Measurements from ENCODE around the gene PPP4R3A. TPM values are rescaled to one million over a fixed set of nuclear protein-coding genes. Genes with fewer than 3 reads are reported as not detected.

PPP4R3A gene
- total and polyA plus RNA-seq, 2 experiments from 2014 or later: 53.5 to 94.9 TPM

DNA sequence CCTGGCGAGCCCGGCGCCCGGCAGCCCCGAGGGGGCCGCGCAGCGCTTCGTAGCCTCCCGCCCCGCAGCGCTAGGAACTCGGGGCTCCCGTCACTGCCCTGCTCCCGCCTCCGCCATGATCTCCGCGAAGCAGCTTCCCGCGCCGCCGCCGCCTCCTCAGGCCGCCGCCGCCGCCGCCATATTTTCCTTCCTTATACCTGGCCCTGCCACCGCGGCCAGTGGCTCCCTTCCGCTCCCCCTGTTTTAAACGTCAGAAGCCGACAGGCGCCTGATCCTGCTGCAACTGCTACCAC lies 286 bp downstream of the PPP4R3A start:
- H3K4me3 ChIP-seq: peak overlapping the region; percentile 83
- TF ChIP-seq, protein P1, sequence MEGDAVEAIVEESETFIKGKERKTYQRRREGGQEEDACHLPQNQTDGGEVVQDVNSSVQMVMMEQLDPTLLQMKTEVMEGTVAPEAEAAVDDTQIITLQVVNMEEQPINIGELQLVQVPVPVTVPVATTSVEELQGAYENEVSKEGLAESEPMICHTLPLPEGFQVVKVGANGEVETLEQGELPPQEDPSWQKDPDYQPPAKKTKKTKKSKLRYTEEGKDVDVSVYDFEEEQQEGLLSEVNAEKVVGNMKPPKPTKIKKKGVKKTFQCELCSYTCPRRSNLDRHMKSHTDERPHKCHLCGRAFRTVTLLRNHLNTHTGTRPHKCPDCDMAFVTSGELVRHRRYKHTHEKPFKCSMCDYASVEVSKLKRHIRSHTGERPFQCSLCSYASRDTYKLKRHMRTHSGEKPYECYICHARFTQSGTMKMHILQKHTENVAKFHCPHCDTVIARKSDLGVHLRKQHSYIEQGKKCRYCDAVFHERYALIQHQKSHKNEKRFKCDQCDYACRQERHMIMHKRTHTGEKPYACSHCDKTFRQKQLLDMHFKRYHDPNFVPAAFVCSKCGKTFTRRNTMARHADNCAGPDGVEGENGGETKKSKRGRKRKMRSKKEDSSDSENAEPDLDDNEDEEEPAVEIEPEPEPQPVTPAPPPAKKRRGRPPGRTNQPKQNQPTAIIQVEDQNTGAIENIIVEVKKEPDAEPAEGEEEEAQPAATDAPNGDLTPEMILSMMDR (IDR thresholded peaks at IDR 0.05; ENCODE audit: low read depth, low read length): no peak
- DNase-seq (ENCODE audit: low read depth in 1 of 2, low spot score in 1 of 2): no peak
- peaks cover 6% of the 10 kb centered on the region for H3K36me3 ChIP-seq
- H3K4me1 ChIP-seq (ENCODE audit: low read depth): peaks cover 5% of the 10 kb centered on the region
- peak overlapping the region; percentile 97 for H3K27ac ChIP-seq
- H3K9me3 ChIP-seq (ENCODE audit: low read depth): no peaks in the 10 kb centered on the region
- H3K27me3 ChIP-seq: no peaks in the 10 kb centered on the region

DNA sequence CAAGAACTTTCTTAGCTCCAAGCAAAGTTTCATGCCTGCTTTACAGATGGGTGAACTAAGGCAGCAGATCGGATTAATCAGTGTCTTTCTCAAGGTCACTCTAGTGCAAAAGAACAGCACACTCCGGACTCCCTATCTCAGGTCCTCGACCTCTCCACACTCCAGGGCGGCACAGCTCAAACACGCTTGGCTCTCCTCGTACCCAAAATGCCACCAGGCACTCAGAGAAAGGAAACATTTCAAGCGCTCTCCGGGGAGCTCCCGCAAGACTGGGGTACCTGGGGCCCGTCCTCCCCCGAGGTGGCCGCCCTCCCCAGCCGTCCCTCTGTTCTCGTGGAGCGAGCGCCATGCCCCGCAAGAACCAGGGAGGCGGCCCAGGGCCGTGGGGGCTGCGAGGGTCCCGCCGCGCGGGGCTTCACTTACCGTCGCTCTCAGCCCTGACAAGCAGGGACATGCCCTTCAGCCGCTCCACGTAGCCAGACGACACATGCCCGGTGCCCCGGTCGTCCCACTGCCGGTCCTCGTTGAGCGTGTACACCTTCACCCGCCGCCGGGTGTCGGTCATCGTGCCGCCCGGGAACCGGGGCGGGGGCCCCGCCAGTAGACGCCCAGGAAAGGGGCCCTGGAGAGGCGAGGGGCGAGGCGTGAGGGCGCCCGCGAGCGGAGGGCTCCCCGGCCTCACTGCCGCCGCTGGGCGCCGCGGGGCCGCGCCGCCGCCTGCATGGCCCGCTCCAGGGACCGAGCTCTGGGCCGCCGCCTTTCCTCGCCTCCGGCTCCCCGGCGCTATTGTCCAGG lies 830 bp downstream of the PPP4R3A start:
- TF ChIP-seq, protein P1 (IDR thresholded peaks at IDR 0.05; ENCODE audit: low read depth, low read length): no peak
- no peaks in the 10 kb centered on the region for H3K27me3 ChIP-seq
- DNase-seq (ENCODE audit: low read depth in 1 of 2, low spot score in 1 of 2): peak; percentile 13 to 63
- peak overlapping the region; percentile 97 for H3K27ac ChIP-seq
- peak overlapping the region; percentile 83 for H3K4me3 ChIP-seq
- H3K9me3 ChIP-seq (ENCODE audit: low read depth): no peaks in the 10 kb centered on the region
- H3K4me1 ChIP-seq (ENCODE audit: low read depth): peaks cover 5% of the 10 kb centered on the region
- peaks cover 6% of the 10 kb centered on the region for H3K36me3 ChIP-seq

DNA sequence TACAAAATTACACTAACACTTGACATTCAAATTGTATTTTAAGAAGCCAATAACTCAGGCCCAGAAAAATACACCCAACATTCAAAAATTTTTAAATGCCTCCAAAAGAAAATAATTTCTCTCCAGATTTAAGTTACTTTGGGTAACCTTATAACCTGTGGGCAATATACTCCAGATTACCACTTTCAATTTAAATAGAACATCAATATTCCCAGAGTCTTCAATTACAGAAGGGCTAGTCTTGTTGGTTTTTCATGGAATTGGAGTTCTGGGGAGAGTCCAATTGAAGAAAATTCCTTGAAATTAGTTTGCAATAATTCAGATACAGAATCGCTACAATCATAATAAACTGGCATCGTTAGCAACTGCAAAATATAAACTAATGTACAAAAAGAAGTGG lies 2.0 kb downstream of the PPP4R3A start:
- no peaks in the 10 kb centered on the region for H3K27me3 ChIP-seq
- no peak for DNase-seq (ENCODE audit: low read depth in 1 of 2, low spot score in 1 of 2)
- TF ChIP-seq, protein P1 (IDR thresholded peaks at IDR 0.05; ENCODE audit: low read depth, low read length): no peak
- peak overlapping the region; percentile 83 for H3K4me3 ChIP-seq
- H3K9me3 ChIP-seq (ENCODE audit: low read depth): no peaks in the 10 kb centered on the region
- H3K4me1 ChIP-seq (ENCODE audit: low read depth): peaks cover 5% of the 10 kb centered on the region
- peaks cover 6% of the 10 kb centered on the region for H3K36me3 ChIP-seq
- peak overlapping the region; percentile 97 for H3K27ac ChIP-seq

DNA sequence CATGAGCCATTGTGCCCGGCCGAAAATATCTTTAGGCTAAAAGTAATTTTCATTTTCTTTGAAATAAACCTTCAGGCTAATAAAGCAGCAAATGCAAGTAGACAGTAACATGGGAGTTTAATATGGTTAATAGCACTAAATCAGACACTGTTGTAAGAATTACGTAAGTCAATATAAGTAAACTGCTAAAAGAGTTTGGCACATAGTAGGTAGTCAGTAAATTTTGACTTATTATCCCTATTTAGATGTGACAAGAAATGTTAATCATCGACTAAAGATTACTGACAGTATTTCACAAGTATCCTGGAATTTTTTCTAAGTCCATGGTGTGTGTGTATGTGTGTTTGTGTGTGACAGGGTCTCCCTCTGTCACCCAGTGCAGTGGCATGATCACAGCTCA lies 3.9 kb downstream of the PPP4R3A start:
- DNase-seq (ENCODE audit: low read depth in 1 of 2, low spot score in 1 of 2): no peak
- H3K27me3 ChIP-seq: no peaks in the 10 kb centered on the region
- H3K4me3 ChIP-seq: no peak overlapping the region
- no peaks in the 10 kb centered on the region for H3K9me3 ChIP-seq (ENCODE audit: low read depth)
- H3K4me1 ChIP-seq (ENCODE audit: low read depth): peaks cover 5% of the 10 kb centered on the region
- TF ChIP-seq, protein P1 (IDR thresholded peaks at IDR 0.05; ENCODE audit: low read depth, low read length): no peak
- H3K36me3 ChIP-seq: peaks cover 6% of the 10 kb centered on the region
- H3K27ac ChIP-seq: no peak overlapping the region

DNA sequence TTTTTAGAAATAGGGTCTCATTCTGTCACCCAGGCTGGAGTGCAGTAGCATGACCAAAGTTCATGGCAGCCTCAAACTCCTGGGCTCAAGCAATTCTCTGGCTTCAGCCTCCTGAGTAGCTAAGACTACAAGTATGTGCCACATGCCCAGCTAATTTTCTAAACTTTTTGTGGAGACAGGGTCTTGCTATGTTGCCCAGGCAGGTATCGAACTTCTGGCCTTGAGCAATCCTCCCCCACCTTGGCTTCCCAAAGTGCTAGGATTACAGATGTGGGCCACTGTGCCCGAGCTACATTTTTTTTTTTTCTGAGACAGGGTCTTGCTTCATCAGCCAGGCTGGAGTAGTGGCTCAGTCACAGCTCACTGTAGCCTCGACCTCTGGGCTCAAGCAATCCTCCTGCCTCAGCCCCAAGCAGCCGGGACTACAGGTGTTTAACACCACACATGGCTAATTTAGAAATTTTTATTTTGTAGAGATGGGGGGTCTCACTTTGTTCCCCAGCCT lies 7.1 kb downstream of the PPP4R3A start:
- Histone ChIP-seq H3K27me3 (no peaks in the 10 kb centered on the region), H3K36me3 (peaks cover 6% of the 10 kb centered on the region), H3K4me3 (no peak overlapping the region), H3K27ac (no peak overlapping the region), H3K9me3 (ENCODE audit: low read depth) (no peaks in the 10 kb centered on the region), H3K4me1 (ENCODE audit: low read depth) (peaks cover 5% of the 10 kb centered on the region)
- no peak for DNase-seq (ENCODE audit: low read depth in 1 of 2, low spot score in 1 of 2)
- TF ChIP-seq, protein P1 (IDR thresholded peaks at IDR 0.05; ENCODE audit: low read depth, low read length): no peak
